Activated T-helper 2 cell treated with anti-CD3 and anti-CD28 coated beads, Interferon-gamma antibody, Interleukin-2, Interleukin-4, amounts not matched to agents 10 μg/mL and 5 μg/mL and 100 μg/mL, durations not matched to agents 14 hours and 24 hours and 36 hours (primary cell): ENCODE data around the gene ZMYM5. TPM values are rescaled to one million over a fixed set of nuclear protein-coding genes. Genes with fewer than 3 reads are reported as not detected.
"Not testable (repeated sequence)": the region's sequence is repeated elsewhere in the genome, so short reads cannot be mapped to it uniquely, and the experiment has no call there.

Experiments
- DNase-seq: peaks from one replicate; pipeline ENCODE4 v3.0.0; 2021; ENCODE audit warnings: low spot score
- H3K27ac Mint-ChIP-seq: one replicate; pipeline ENCODE4 v1.8.0; 2021; ENCODE audit warnings: mixed read lengths
- H3K27me3 Mint-ChIP-seq: one replicate; pipeline ENCODE4 v1.8.0; 2021; ENCODE audit warnings: low read depth, mixed read lengths
- H3K36me3 Mint-ChIP-seq: one replicate; pipeline ENCODE4 v1.8.0; 2021; ENCODE audit warnings: low read depth, mixed read lengths
- H3K4me1 Mint-ChIP-seq: one replicate; pipeline ENCODE4 v1.8.0; 2021; ENCODE audit warnings: low read depth, mixed read lengths
- H3K4me3 Mint-ChIP-seq: one replicate; pipeline ENCODE4 v1.8.0; 2021; ENCODE audit warnings: low read depth, mild to moderate bottlenecking, moderate library complexity, mixed read lengths
- H3K9me3 Mint-ChIP-seq: one replicate; pipeline ENCODE4 v1.8.0; 2021; ENCODE audit warnings: mixed read lengths
- intact Hi-C: fragments of 100-400 bp; cut with micrococcal nuclease; formaldehyde crosslinking; loops from one replicate; pipeline ENCODE4 v1.15.1; 2023
- total RNA-seq: library from RNA; stranded (reverse); gene quantifications from 2 replicates; pipeline ENCODE4 v1.2.3, GENCODE V29; 2022

Gene ZMYM5
- total RNA-seq, 1 donor from 2014 or later = 13.7 TPM

DNA sequence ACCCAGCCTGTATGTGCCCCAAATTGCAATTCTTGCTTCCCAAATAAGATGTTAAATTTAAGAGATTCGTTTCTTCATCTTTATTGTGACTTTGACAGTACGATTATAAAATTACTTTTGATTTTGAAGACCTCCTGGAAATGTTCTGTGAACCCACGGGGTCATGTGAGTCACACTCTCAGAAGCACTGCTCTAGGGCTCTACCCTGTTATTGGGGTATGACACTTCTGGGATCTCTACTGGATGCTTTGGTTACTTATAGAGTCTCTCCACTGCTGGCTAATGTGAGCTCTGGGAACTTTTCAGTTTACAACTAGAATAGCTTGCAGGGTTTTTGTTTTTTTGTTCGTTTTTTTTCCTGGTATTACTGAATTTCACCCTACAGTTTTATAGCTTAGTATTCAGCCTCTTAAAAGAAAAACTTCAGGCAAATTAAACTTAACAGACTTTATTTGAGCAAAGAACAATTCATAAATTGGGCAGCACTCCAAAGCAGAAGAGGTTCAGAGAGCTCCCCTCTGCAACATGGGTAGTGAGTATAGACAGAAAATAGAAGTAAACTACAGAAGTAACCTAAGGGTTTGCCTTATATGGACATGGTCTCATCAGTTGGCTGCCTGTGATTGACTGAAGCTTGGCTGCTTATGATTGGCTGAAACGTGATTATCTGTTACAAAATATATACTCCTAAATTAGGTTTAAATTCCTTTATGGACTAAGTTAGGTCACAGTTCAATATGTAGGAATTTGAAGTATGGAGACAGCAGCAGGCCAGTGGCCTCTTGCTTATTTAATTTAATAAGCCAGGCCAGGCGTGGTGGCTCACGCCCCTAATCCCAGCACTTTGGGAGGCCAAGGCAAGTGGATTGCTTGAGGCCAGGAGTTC is 52.2 kb downstream of the ZMYM5 start:
- H3K4me1 Mint-ChIP-seq = peaks cover 4% of the 10 kb centered on the region
- no peak for DNase-seq
- peaks cover 8% of the 10 kb centered on the region for H3K36me3 Mint-ChIP-seq
- H3K27me3 Mint-ChIP-seq = no peaks in the 10 kb centered on the region
- no peak overlapping the region for H3K4me3 Mint-ChIP-seq
- no peak overlapping the region for H3K27ac Mint-ChIP-seq
- no peaks in the 10 kb centered on the region for H3K9me3 Mint-ChIP-seq
- intact Hi-C loops = no loop called here

DNA sequence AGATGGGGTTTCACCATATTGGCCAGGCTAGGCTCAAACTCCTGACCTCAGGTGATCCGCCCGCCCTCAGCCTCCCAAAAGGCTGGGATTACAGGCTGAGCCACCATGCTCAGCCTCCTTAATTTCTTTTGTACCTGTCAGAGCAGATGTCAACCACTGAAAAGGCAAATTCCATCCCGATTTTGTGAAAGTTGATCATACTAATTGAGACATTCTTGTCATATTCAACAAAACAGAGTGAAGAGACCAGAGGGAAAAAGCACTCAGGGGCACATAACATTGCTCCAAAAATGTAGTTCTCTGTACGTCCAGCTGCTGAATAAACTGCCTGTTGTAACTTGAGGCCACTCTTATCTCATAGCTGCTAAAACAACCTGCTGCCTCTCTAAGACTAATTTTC is 53.3 kb downstream of the ZMYM5 start:
- H3K27ac Mint-ChIP-seq = no peak overlapping the region
- H3K27me3 Mint-ChIP-seq = no peaks in the 10 kb centered on the region

DNA sequence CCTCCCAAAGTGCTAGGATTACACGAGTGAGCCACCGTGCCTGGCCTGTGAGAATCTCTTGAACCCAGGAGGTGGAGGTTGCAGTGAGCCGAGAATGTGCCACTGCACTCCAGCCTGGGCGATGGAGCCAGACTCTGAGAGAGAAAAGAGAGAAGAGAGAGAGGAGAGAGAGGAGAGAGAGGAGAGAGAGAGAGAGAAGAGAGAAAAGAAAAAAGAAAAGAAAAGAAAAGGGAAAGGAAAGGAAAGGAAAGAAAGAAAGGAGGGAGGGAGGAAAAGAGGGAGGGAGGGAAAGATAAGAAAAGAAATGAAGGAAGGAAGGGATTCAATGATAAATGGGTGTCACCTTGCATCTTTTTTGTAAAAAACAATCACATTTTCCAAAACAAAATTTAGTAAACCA is 57.7 kb downstream of the ZMYM5 start:
- Mint-ChIP-seq H3K27me3 (no peaks in the 10 kb centered on the region), H3K9me3 (no peaks in the 10 kb centered on the region), H3K36me3 (no peaks in the 10 kb centered on the region), H3K4me1 (no peaks in the 10 kb centered on the region), H3K4me3 (no peak overlapping the region), H3K27ac (no peak overlapping the region)
- DNase-seq = no peak
- intact Hi-C loops = no loop called here

More for the DNA sequence above, 53.3 kb downstream of the ZMYM5 start:
- Mint-ChIP-seq H3K9me3 (no peaks in the 10 kb centered on the region), H3K4me1 (peaks cover 4% of the 10 kb centered on the region), H3K4me3 (no peak overlapping the region), H3K36me3 (peaks cover 8% of the 10 kb centered on the region)
- intact Hi-C loops = no loop called here
- no peak for DNase-seq

DNA sequence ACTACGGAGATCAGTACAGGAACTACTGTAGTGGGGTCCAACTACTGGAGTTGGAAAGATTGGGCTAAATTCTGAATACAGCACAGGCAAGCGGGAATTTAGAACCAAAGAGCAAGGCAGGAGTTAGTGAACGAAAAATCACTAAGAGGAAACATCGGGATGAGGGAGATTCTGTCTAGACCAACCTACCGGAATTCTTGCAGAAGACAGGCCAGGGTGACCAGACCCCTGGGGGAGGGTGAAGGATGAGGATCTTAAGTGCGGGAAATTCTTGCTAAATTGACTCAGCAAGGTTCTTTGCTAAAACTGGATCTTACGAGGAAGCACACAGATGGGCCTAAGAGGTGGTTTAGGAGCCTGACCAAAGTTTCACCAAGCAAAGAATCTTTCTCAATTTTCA is 67.5 kb downstream of the ZMYM5 start:
- Mint-ChIP-seq H3K36me3 (no peaks in the 10 kb centered on the region), H3K27me3 (no peaks in the 10 kb centered on the region), H3K4me1 (no peaks in the 10 kb centered on the region), H3K27ac (no peak overlapping the region), H3K4me3 (no peak overlapping the region), H3K9me3 (no peaks in the 10 kb centered on the region)
- DNase-seq = no peak
- intact Hi-C loops = no loop called here

DNA sequence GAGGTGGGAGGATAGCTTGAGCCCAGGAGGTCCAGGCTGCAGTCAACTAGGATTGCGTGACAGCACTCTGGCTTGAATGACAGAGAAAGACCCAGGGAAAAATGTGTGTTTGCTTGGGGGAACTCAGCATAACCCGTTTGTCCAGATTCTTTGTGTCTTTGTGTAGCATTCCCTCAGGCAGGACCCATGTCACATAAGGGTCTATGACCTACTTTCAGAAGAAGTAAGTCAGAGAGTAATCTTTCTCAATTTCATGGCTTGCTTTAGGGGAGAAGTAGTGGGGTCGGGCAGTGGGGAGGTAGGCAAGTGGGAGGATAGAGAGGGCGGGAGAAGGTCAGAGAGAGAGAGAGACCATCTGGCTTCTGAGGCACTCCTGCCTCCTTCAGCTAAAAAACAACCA is 68.8 kb downstream of the ZMYM5 start:
- no peak overlapping the region for H3K27ac Mint-ChIP-seq
- H3K27me3 Mint-ChIP-seq = no peaks in the 10 kb centered on the region
- no peaks in the 10 kb centered on the region for H3K4me1 Mint-ChIP-seq
- H3K36me3 Mint-ChIP-seq = no peaks in the 10 kb centered on the region
- no peaks in the 10 kb centered on the region for H3K9me3 Mint-ChIP-seq
- no peak overlapping the region for H3K4me3 Mint-ChIP-seq
- intact Hi-C loops = no loop called here
- no peak for DNase-seq

DNA sequence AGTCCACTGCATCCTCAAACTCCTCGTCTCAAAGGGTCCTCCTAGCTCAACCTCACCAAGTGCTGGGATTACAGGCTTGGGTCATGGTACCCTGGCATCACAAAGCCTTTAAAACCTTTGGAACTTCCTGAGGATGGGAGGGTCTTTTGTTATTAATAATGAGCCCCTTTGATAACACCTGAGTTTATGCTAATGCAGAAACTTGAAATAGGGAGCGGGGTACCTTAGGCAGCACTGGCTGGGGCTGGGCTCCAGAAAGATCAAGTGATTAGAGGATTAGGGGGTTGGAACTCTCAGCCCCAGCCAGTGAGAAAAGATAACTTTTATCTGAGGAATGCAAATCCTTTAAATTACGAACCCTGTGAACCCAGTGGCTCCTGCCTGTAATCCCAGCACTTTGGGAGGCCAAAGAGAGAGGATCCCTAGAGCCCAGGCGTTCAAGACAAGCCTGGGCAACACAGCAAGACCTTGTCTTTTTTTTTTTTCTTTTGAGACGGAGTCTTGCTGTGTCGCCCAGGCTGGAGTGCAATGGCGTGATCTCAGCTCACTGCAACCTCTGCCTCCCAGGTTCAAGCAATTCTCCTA is 71.4 kb downstream of the ZMYM5 start:
- Mint-ChIP-seq H3K4me1 (peaks cover 2% of the 10 kb centered on the region), H3K4me3 (no peak overlapping the region), H3K36me3 (no peaks in the 10 kb centered on the region), H3K27ac (no peak overlapping the region), H3K27me3 (no peaks in the 10 kb centered on the region), H3K9me3 (no peaks in the 10 kb centered on the region)
- intact Hi-C loops = no loop called here
- no peak for DNase-seq

DNA sequence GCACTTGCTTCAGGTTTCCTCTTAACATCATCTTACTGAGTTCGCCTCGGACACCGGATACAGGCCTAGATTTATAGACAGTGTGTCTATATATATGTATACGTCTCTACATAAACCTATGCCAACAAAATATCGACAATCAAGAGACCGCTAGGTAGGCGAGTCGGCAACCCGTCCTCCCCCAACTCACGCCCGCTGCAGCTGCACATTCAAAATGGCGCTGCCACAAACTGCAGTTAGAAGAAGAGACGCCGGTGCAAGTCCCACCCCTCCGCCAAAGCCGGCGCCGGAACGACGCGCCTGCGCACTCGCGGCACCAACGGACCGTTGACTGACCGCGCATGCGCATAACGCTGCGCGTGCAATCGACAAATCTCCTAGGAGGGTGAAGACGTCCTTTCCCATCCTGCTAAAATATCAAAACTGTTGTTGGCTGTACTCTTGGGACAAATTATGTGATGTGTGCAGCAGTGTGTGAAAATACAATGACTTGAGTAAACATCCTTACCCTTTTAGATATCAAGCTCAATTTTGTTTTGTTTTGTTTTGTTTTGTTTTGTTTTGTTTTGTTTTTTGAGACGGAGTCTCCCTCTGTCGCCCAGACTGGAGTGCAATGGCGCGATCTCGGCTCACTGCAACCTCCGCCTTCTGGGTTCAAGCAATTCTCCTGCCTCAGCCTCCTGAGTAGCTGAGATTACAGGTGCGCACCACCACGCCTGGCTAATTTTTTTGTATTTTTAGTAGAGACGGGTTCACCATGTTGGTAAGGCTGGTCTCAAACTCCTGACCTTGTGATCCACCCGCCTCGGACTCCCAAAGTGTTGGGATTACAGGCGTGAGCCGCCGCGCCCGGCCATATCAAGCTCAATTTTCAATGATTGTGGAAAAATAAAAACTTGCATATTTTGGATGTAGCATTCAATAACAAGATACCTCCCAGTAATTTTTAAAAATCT is 80.4 kb downstream of the ZMYM5 start, which contains the start of gene PSPC1:
TSS of gene PSPC1 (minus strand) at position 219 of the 956 bp plus-strand sequence. CDS start at position 31, 188 bp downstream.
- H3K36me3 Mint-ChIP-seq, H3K27me3 Mint-ChIP-seq, H3K4me1 Mint-ChIP-seq, H3K9me3 Mint-ChIP-seq: not testable (repeated sequence)
- DNase-seq = peak; percentile 95
- Mint-ChIP-seq H3K27ac (peak within 1 kb of the TSS; percentile 97), H3K4me3 (peak within 1 kb of the TSS; percentile 93)
- intact Hi-C loops = loop anchor here (1.0 to 2.0 kb wide), 3 partner anchors 80 to 177 kb away; partner anchors contain the start of genes MPHOSPH8 and ZMYM5

DNA sequence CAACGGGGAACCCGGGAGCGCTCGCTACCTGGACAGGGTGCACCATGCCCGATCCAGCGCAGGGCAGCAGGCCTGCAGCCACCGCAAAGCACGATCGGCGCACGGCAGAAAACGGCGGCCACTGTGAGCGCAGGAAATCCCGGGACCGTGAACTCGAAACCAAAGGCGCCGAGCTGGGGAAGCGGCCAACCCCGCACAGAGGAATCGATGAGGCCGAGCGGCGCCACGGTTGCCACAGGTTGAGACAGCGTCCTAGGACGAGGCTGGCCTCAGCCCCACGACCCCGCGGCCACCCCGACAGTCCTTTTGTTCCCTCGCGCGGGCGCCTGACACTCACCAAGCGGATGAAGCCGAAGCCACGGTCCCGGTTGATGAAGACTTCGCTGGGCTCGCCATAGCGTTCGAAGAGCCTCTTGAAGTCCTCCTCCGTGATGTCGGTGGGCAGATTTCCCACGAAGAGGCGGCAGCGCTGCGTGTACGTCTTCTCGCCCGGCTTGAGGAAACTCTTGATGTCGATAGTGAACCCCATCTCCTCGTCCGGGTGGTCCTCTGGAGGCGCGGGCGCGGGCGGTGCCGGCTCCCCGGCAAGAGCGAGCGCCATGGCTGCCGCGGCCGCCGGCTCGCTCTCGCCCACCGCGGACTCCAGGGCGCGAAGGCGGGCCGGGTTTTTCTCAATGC is 81.3 kb downstream of the ZMYM5 start:
- H3K27ac Mint-ChIP-seq = peak overlapping the region; percentile 97
- H3K4me3 Mint-ChIP-seq = peak overlapping the region; percentile 93
- peaks cover 4% of the 10 kb centered on the region for H3K9me3 Mint-ChIP-seq
- intact Hi-C loops = loop anchor here (2.0 kb wide), 1 partner anchor 149 kb away; the partner anchor contains the start of gene MPHOSPH8
- peak; percentile 62 for DNase-seq
- peaks cover 13% of the 10 kb centered on the region for H3K36me3 Mint-ChIP-seq
- peaks cover 2% of the 10 kb centered on the region for H3K4me1 Mint-ChIP-seq
- H3K27me3 Mint-ChIP-seq = peaks cover 1% of the 10 kb centered on the region

DNA sequence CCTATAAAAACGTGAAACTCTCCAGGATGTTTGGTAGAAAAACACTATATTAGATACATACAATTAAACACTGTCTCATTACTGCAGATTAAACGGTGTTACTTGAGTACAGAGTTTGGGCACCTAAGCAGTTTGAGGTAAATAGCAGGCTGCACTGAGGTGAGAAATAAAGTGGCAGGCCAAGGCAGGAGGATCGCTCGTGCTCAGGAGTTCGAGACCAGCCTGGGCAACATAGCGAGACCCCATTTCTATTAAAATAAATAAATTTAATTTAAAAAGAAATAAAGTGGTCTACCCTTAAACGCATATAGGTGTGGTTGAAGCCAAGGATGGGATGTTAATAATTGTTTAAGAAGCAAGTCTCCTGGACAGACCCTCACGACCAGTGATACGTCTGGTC is 81.9 kb downstream of the ZMYM5 start:
- intact Hi-C loops = no loop called here
- H3K27me3 Mint-ChIP-seq = peaks cover 1% of the 10 kb centered on the region
- peak overlapping the region; percentile 93 for H3K4me3 Mint-ChIP-seq
- peaks cover 2% of the 10 kb centered on the region for H3K4me1 Mint-ChIP-seq
- peaks cover 13% of the 10 kb centered on the region for H3K36me3 Mint-ChIP-seq
- H3K9me3 Mint-ChIP-seq = peaks cover 4% of the 10 kb centered on the region
- H3K27ac Mint-ChIP-seq = peak overlapping the region; percentile 63
- DNase-seq = no peak

DNA sequence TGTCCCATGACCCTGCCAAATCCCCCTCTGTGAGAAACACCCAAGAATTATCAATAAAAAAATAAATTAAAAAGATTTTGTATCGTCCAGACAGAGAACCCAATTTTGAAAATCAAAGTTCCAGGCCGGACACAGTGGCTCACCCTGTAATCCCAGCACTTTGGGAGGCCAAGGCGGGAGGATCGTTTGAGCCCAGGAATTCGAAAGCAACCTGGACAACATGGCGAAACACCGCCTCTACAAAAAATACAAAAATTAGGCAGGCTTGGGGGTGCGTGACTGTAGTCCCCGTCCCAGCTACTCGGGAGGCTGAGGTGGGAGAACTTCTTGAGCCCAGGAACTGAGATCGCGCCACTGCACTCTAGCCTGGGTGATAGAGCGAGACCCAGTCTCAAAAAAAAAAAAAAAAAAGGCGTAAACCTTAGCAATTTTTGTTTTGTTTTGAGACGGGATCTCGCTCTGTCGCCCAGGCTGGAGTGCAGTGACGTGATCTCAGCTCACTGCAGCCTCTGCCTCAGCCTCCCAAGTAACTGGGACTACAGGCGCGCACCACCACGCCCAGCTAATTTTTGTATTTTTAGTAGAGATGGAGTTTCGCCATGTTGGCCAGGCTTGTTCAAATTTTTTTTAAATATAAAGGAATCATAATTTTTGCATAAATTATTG is 82.6 kb downstream of the ZMYM5 start:
- H3K27me3 Mint-ChIP-seq, DNase-seq, H3K27ac Mint-ChIP-seq, H3K9me3 Mint-ChIP-seq, H3K4me1 Mint-ChIP-seq, intact Hi-C loops: not testable (repeated sequence)
- Mint-ChIP-seq H3K36me3 (peaks cover 13% of the 10 kb centered on the region), H3K4me3 (peak overlapping the region; percentile 93)
